SH-SY5Y (cell line): ENCODE results near the gene GALNT15.

Experiments used
- GATA2 ChIP-seq: IDR thresholded peaks from 2 replicates; pipeline ENCODE4 v1.6.1; 2011; ENCODE audit warnings: mild to moderate bottlenecking, low read depth, low read length
- GATA3 ChIP-seq: IDR thresholded peaks from 2 replicates; pipeline ENCODE4 v1.6.1; 2011; ENCODE audit warnings: low read depth, mild to moderate bottlenecking, low read length, moderate library complexity

GRCh38 chr3:16174389-16174788, at the start of gene GALNT15:
- TF ChIP-seq GATA2: 0 out of 2 replicates have a peak, but pooled peaks have one; percentile 8
- no peak for TF ChIP-seq GATA3
